ENCODE measurements around the gene NCS1.

NCS1 gene

DNA sequence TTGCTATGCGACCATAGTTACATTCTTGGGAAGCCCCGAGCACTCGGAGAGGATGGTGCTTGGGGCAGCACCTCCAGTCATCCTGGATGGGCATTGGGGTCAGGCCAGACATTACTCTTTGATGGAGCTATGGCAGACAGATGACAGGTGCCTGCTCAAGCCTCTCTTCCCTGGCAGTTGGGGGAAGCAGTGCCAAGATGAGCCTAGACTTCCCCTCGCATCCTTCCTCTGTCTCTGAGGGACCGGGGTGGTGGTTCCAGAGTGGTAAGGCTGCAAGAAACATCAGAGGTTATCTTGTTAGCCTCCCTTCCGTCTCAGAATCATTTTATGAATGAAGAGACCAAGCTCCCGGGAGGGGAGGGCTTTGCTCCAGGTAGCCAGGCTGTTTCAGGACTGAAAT lies 90.6 kb downstream of the NCS1 start:
- Histone ChIP-seq H3K4me3 (ENCODE audit: low read depth, low read length) (no peak overlapping the region), H2AFZ (no peak overlapping the region), H3K9me3 (ENCODE audit: control insufficient read depth, low read length) (no peaks in the 10 kb centered on the region), H3K9ac (no peak overlapping the region), H3K27me3 (ENCODE audit: control insufficient read depth, insufficient read depth, low read length) (no peaks in the 10 kb centered on the region), H3K27ac (no peak overlapping the region), H3K4me2 (ENCODE audit: low read length) (no peak overlapping the region), H3K4me1 (no peaks in the 10 kb centered on the region), H3K79me2 (no peaks in the 10 kb centered on the region), H3K36me3 (ENCODE audit: control insufficient read depth, insufficient read depth, low read length) (no peaks in the 10 kb centered on the region)
- TF ChIP-seq, protein P1, sequence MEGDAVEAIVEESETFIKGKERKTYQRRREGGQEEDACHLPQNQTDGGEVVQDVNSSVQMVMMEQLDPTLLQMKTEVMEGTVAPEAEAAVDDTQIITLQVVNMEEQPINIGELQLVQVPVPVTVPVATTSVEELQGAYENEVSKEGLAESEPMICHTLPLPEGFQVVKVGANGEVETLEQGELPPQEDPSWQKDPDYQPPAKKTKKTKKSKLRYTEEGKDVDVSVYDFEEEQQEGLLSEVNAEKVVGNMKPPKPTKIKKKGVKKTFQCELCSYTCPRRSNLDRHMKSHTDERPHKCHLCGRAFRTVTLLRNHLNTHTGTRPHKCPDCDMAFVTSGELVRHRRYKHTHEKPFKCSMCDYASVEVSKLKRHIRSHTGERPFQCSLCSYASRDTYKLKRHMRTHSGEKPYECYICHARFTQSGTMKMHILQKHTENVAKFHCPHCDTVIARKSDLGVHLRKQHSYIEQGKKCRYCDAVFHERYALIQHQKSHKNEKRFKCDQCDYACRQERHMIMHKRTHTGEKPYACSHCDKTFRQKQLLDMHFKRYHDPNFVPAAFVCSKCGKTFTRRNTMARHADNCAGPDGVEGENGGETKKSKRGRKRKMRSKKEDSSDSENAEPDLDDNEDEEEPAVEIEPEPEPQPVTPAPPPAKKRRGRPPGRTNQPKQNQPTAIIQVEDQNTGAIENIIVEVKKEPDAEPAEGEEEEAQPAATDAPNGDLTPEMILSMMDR (IDR thresholded peaks at IDR 0.05): no peak

DNA sequence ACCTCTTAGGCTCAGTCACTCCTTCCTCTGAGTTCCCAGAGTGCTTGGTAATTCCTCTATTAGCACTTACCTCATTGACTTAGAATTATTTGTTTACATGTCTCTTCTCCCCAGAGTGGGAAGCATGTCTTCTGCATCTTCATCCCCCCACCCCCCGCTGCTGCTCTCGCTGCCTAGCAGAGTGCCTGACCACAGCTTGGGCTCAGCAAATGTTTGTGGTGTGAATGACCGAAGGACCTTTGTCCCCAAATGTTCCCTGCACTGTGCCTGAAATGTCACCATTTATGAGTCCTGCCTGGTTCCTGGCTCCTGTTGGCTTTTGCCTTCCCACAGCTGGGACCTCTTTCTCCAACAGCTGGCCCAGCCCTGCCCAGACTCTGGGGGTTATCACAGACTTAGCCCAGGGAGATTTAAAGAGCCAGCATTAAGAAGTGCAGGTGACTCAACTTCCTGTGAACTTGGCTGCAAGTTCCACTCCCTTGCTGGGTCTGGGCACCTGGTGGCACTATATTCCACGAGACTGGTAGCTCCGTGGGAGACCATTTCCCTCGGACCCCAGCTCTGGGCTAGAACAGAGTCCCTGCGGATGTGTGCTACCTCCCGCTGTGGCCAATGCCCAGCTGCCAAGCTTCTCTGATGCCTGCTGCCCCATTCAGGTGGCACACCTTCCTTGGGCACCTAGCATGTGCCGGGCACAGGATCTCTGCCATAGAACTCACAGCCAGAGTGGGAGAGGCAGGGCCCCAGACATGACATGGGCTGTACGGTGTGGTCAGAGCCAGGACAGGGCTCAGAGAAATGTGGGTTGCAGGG lies 91.6 kb downstream of the NCS1 start:
- Histone ChIP-seq H3K27me3 (ENCODE audit: control insufficient read depth, insufficient read depth, low read length) (no peaks in the 10 kb centered on the region), H3K4me1 (no peaks in the 10 kb centered on the region), H3K79me2 (no peaks in the 10 kb centered on the region), H3K9me3 (ENCODE audit: control insufficient read depth, low read length) (no peaks in the 10 kb centered on the region), H3K27ac (no peak overlapping the region), H2AFZ (no peak overlapping the region), H3K9ac (no peak overlapping the region), H3K36me3 (ENCODE audit: control insufficient read depth, insufficient read depth, low read length) (no peaks in the 10 kb centered on the region), H3K4me3 (ENCODE audit: low read depth, low read length) (no peak overlapping the region), H3K4me2 (ENCODE audit: low read length) (no peak overlapping the region)
- TF ChIP-seq, protein P1 (IDR thresholded peaks at IDR 0.05): no peak

DNA sequence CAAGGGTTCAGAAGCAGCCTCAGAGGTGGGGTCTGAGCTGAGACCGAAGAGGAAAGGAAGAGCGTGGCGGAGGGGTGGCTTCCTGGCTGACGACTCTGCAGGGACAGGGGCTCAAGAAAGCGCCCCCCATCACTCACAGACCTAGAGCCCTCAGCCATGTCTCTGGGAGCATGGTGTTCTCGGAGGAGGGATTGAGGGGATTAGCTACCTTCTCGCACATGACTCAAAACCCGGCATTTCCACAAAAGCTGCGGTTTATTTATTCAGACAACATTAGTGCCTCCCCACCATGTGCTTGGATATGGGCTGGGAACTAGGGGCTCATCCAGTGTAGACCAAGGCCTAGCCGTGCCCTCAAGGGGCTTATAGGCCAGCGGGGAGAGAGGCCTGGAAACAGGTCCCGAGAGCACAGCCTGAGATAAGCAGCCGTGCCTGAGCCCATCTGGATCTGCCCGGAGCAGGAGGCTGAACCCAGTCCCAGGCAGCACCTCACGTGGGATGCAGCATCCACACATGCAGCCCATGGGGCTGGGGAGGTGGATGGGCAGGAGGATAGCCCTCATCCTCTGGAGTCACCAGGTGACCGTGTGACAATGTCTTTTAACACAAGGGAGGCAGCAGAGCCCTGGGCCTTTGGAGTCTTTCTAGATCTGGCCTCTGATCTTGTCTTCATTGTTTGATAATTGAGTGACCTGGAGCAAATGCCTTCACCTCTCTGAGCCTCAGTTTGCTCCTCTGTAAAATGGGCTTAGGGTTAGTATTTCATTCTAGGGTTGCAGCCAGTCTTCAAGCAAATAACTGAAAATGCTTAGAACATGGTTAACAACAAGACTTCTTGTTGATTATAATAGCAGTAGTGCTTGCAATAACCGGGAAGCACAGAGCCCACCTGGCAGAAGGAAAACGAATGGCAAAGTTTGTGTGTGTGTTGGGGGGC lies 92.5 kb downstream of the NCS1 start:
- no peaks in the 10 kb centered on the region for H3K27me3 ChIP-seq (ENCODE audit: control insufficient read depth, insufficient read depth, low read length)
- no peak overlapping the region for H3K9ac ChIP-seq
- H3K36me3 ChIP-seq (ENCODE audit: control insufficient read depth, insufficient read depth, low read length): no peaks in the 10 kb centered on the region
- H3K27ac ChIP-seq: no peak overlapping the region
- no peaks in the 10 kb centered on the region for H3K9me3 ChIP-seq (ENCODE audit: control insufficient read depth, low read length)
- H3K4me1 ChIP-seq: no peaks in the 10 kb centered on the region
- TF ChIP-seq, protein P1 (IDR thresholded peaks at IDR 0.05): no peak
- no peak overlapping the region for H3K4me3 ChIP-seq (ENCODE audit: low read depth, low read length)
- H3K79me2 ChIP-seq: no peaks in the 10 kb centered on the region
- no peak overlapping the region for H3K4me2 ChIP-seq (ENCODE audit: low read length)
- H2AFZ ChIP-seq: no peak overlapping the region

GRCh38 chr9:130265431-130266235 lies 93.4 kb downstream of the NCS1 start, which contains the start of gene HMCN2:
TSS of gene HMCN2 (plus strand) at chr9:130265760. CDS start at chr9:130265879, 119 bp downstream.
- Histone ChIP-seq H3K4me3 (ENCODE audit: low read depth, low read length) (no peak within 1 kb of the TSS), H3K4me1 (no peaks in the 10 kb centered on the region), H3K27me3 (ENCODE audit: control insufficient read depth, insufficient read depth, low read length) (no peaks in the 10 kb centered on the region), H3K9ac (no peak within 1 kb of the TSS), H3K4me2 (ENCODE audit: low read length) (no peak within 1 kb of the TSS), H3K79me2 (no peaks in the 10 kb centered on the region), H3K36me3 (ENCODE audit: control insufficient read depth, insufficient read depth, low read length) (no peaks in the 10 kb centered on the region), H3K9me3 (ENCODE audit: control insufficient read depth, low read length) (no peaks in the 10 kb centered on the region), H3K27ac (no peak within 1 kb of the TSS), H2AFZ (no peak within 1 kb of the TSS)
- TF ChIP-seq, protein P1 (IDR thresholded peaks at IDR 0.05): no peak

Data from parathyroid adenoma (tissue), 2 donors.